NCI-H345 treated with DMSO at 0.1 percent for 48 hours (cell line): Measurements from ENCODE around the gene GAK.

Experiments used
- DNase-seq: peaks from one replicate; lab custom pipeline; 2025; ENCODE audit not compliant: unreplicated experiment; lab: John Stamatoyannopoulos, UW

The GAK gene

DNA sequence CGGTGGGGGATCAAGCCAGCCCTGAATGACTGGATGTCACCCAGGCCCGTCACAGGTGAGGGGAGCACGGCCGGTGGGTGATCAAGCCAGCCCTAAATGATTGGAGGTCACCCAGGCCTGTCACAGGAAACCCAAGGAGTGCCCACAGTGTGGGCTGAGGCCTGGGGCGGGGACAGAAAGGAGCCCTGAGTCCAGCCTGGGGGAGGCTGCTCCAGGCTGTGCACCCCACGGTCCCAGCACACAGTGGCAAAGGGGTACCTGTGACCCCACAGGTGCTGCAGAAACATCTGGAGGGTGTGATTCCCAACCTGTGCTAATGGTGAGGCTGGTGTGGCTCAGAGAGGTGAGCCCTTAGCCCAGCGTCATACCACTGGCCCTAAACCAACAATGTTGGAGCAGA lies 100.0 kb downstream of the GAK start:
- DNase-seq: no peak

DNA sequence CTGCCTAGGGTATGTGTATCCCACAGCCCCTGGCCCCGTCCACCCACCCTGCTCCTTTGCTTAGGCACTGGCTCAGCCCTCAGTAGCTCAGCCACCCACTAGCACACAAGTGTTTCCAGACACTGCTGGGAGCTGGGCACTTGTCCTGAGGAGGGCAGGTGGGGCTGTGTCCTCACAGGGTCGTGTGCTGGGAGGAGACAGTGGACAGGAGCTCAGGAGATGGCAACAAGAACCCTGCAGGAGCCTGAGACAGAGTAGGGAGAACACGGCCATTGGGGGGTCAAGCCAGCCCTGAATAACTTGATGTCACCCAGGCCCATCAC lies 100.7 kb downstream of the GAK start:
- no peak for DNase-seq

DNA sequence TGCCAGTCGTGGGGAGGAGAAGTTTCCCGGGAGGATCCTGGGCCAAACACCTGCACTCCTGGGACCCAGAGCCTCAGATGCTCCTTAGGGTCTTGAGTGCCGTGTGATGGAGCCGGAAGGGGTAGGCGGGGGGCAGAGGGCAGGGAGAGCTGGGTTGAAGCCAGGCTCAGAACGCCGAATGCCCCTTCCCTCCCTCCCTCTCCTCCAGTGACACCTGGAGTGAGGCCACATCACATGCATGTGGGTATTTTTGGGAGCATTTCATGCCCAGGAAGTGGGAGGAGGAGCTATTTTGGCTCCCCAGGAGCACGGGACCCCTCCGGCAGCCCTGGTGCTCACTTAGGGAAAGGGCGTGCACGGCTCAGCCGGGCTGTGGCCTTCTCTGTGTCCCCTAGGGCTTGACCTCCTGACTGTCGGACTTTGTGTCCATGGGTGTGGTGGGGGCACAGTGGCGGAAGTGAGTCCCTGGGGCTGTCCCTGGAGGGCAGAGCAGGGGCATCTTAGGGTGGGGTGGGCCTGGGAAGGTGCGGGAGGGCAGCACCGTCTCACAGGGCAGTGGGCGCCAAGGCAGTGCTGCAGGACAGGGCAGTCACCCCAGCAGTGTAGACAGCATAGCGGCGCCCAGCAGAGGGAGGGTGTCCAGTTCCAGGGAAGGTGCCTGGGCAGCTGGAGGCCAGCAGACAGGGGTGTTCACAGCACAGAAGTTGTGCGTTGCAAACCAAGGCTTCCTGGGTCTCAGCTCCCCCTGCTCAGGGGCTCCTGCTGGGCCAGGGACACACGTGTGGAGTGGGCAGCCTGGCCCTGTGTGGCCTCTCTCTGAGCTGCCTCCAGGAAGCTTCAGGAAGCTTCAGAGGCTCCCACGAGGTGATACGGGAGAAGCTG lies 101.3 kb downstream of the GAK start:
- no peak for DNase-seq

DNA sequence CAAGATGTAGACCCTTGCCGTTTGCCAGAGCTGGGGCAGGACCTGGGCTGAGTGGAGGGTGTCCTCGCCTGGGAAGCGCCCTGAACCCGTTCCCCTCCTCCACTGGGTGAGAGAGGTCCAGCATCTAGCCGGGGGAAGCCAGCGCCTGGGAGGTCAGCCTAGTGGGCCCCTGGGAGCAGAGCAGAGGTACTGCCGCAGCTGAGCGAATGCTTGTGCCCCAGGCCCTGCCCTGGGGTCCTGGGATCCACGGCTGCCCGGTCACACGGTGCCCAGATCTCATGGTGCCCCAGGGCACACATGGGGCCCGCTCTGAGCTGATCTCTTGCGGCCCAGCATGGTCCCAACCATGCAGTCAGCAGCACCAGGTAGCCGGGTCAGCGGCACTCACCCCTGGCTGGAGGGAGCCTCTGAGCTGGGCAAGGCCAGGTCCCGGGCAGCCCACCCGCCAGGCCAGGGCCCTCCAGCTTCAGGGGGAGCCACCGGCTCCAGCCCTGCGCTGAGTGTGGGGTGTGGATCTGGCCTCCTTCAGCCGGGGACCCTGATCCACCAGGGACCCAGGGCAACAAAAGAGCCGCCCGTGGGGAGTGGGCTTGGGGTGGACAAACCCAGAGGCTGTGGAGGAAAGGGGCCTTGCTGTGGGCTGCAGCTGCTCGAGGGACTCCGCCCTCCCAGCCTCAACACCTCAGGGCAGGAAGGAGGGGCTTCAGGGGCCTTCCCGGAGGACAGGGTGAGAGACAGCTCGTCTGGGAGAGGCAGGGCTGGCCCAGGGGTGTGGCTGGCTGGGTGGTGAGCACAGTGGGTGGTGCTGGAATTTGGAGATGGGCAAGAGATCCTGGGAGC lies 102.1 kb downstream of the GAK start:
- no peak for DNase-seq

DNA sequence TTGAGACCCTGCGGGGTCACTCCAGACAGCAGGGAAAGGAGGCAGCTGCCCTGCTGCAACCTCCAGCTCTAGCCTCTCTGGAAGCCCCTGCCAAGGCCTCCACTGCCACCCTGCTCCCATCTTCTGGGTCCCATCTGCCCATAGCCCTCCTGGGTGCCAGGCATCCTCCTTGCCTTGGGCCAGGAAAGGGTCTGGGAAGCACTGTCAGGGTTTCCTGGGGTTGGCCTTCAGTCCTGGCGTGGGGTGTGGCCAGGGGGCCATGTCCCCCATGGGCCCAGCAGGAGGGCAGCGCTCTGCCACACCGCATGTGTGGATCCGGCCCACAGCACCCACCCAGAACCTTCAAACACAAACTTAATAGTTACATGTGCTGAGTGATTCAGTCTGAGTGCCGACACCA lies 102.8 kb downstream of the GAK start:
- DNase-seq: no peak

DNA sequence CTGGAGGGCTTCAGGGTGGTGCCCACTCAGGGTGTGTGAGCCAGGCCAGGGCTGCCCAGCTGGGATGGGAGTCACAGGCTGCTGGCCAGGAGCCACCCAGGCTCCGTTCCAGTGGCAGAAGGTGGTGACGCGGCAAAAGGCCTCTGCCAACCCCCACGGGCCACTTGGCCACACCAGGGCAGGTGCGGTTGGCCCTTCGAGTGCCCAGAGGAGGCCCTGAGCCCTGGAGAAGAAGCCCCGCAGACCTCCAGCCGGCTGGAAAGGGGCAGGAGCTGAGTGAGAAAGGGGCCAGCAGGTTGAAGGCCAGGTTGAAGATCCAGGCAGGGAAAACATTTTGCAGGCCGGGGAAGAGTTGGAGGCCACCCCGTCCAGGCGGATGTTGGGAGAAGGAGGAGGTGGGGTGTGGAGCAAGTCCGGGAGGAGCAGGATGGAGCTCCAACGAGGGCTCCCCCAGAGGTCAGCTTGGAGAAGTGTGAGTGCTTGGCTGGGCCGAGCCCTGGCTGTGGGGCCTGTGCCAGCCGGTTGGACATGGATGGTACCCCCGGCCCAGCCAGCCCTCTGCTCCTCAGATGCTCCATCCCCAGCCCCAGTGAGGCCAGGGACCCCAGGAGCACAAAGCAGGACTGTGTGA lies 103.4 kb downstream of the GAK start:
- no peak for DNase-seq

DNA sequence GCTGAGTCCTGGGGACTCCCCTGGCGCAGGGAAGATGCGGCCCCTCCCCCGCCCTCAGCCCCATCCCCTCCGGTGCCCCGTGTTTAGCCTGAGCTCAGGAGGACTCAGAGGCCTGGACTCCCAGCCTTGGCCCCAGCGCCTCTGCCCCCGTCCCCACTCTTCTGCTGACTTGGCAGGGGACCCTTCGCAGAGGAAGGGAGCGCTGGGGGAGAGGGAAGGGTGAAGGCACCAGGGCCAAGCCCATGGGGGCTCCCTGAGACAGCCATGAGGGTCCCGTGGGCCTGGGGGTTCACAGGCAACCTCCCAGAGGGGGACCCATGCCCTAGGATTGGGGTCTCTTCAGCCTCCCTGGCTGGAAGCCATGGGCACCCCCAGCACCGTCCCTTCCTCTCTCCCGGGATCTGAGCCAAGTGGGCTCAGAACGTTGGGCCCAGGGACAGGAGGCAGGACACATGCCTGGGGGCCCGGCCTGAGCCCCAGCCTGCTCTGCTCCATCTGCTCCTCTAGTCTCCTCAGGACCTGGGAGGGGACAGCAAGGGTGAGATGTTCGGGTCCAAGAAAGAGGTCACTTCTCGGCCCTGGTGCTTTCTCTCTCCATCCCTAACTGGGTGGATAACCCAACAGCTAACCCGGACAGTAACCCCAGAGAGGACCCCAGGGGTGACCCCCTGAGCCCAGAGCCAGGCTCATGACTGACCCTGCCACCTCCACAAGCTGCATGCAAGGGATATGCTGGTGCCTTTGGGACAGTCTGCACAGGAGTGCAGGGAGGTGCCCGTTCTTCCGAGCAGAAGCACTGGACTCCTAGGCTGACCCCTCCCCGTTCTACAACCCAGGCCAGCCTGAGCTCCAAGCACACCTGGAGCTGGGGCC lies 104.7 kb downstream of the GAK start:
- DNase-seq: no peak

DNA sequence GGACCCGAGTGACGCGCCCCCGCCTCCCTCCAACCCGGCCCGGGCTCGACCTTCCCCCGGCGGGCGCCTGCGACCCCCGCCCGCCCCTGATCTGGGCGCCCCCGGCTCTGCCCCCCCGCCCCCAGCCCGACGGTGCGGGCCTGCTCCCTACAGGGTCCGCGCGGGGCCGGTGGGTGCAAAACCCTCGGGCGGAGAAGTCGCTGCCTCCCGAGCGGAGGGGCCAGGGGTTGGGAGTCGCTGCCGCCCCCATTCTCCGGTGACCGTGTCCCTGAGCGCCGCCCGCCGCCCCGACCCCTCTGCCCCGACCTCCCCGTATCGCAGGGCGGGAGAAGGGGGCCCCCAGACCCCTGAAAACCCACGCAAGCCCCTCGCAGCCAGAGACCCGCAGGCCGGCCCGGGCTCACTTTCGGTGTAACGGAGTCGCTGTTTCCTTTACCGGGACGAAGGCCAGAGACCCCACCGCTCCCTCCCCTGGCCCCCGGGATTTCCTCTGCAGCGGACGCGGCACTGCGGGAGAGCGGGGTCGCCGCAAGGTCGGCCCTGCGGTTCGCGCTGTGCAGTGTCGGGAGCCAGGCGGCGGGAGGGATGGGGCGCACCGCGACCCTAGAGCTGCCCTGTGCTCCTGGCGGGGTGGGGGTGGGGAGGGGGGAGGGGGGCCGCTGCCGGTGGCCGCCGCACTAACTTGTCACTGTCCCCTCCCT lies 105.5 kb downstream of the GAK start:
- DNase-seq: no peak

DNA sequence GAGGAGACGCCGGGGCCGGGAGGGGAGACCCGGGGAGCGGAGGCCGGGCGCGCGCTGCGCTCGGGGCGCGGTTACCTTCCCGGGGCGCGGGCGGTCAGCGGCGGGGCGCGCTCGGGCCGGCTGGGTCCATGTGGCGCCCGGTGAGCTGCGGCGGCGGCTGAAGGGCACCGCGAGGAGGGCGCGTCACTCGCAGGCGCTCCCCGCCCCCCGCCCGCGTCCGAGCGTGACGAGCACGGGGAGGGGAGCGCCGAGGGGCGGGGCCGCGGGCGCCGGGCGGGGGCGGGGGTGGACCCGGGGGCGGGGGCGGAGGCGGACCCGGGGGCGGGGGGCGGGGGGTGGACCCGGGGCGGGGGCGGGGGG lies 106.2 kb downstream of the GAK start, which contains the start of gene CPLX1:
Gene CPLX1, minus strand, starts transcription at position 159 of the 360 bp plus-strand sequence. CDS start 1,607 bp downstream, outside the sequence.
- DNase-seq: no peak

DNA sequence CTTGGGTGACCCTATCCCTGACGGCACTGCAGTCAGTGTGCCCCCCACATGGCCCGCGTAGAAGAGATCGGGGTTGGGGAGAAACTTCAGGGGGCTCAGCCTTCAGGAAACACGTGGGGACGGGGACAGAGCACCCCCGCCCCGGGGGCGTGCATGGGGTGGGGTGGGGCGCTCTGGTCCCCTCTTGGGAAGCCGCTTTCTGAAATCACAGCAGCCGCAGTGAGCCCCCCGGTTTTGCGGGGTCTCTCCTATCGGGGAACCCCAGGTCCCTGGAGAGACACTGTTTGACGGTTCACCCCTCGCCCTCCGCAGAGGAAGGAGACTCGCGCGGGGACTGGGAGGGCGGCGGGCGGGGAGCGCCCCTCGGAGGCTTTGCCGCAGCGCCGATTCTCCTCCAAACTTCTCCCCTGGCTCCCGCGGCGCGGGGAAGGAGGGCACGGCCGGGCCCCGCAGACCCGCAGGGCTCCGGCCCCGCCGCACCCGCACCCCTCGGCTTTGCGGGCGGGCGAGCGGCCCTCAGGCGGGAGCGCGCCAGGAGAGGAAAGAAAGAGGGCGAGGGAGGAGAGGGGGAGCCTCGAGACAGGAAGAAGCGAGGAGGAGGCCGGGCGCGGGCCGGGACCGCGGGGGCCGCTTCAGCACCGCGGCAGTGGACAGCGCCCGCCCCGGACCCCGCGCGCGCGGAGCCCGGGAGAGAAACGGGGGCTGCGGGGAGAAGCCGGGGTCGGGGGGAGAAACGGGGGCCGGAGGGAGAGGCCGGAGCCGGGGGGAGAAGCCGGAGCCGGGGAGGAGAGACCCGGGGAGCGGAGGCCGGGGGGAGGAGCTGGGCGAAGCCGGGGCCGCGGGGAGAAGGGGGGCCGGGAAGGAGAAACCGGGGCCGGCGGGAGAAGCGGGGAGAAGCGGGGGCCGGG lies 106.8 kb downstream of the GAK start:
- DNase-seq: no peak

DNA sequence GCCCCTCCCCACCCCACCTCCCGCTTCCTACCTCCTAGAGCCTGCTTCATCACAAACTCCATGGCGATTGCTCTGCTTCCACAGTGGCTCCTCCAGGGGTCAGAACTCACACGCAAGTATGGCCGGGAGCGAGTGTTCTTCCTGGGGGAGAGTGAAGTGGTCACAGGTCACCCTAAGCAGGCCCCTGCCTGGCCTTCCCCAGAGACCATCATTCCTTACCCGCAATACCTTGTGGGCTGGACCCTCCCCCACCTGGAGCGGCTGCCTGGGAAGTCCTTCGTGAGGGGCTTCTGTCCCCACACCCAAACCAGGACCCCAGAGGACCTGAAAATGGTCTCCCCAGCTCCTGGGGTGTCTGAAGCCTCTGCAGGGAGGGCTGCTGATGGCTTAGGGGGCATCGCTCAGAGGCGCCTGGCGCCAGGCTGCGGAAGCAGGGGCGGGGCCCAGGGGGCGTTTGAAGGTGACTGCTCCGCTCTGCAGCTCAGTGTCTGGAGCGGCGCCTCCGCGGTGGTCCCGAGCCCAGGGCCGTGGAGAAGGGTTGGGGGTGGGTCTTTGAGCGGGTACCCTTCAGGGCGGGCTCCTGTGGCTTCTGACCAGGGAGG lies 107.6 kb downstream of the GAK start:
- DNase-seq: no peak

DNA sequence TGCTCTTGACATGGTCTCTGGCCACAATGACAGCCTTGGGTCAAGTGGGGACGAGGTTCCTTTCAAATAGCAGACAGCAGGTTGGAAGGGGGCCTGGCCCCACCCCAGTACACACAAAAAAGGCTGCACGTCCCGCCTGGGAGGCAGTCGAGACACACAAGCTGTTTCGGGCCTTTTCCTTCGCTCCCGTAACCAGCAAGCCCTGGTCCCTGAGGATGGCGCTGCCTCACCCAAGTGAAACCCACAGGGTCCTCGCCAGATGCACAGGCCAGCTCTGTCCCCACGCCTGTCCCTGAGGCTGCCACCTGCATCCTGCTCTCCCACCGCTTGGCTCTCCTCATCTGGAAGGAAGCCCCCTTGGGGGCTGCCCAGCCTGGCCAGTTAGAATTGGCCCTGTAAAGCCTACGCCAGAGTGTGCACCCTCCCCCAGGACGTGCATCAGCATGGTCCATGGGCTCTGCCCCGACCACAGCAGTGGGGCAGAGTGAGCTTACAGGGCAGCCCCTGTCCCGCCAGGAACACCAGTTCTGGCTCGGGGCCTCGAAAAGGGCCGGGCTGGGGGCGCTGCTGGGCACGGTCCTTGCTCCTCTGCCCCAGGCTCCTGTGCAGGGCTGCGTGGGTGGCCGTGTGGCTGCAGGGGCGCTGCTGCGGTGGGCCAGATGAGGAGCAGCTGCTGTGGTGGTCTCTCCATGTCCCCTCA lies 108.2 kb downstream of the GAK start:
- no peak for DNase-seq

DNA sequence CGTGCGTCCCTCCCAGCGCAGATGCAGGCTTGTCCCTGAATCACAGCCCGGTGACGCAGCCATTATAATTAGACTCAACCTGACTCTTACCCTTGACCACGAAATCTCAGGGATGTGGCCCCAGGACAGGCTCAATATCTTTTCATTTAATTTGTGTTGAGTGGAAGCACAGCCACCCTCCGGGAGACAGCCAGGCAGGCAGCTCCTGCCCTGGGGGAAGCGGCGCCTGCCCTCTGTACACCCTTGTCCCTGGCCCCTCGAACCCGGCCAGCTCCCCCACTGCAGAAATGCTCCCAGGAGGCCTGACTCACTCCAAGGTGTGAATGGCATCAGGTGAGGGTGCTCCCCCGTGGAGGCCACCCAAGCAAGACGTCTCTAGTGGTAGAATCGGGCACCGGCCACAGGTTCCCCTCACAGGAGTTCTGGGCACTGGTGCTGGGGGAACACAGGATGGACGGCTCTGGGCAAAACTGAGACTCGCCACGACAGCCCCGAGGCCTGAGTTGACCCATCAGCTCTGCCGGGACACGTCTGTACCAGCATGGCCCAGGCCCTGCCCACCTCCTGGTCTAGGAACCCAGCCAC lies 108.8 kb downstream of the GAK start:
- DNase-seq: no peak

DNA sequence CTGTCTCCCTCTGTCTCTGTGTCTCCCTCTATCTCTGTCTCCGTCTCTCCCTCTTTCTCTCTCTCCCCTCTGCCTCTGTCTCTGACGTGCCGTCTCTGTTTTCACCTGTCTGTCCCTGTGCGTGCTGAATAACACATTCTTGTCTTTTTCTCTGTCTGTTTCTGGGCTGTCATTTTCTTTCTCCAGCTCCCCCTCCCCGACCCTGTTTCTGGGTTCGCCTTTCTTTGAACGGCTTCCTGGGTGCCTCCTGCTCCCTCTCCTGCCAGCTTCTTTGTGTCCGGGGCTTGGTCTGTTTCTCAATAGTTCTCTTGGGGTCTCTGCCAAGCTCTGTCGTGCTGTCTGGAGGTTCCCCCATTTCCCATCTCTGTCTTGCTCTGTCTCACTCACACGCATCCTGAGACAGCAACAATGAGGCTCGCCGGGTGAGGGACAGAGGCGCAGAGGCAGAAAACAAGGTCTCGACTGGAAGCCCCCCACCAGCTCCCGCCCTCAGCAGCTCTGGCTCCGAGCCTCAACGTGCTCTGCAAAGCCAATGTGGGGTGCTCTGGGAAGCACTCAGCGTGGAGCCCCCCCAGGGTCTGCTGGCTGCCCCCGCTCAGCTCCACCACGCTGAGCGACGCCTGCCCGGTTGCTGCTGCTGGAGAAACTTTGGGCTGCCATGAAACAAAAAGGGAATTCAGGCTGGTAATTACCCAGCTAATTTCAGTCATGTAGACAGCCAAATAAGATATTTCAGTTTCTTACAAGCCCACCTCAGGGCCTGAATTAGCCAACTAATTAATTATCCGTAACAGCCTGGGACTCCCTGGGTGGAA lies 109.5 kb downstream of the GAK start:
- DNase-seq: no peak

DNA sequence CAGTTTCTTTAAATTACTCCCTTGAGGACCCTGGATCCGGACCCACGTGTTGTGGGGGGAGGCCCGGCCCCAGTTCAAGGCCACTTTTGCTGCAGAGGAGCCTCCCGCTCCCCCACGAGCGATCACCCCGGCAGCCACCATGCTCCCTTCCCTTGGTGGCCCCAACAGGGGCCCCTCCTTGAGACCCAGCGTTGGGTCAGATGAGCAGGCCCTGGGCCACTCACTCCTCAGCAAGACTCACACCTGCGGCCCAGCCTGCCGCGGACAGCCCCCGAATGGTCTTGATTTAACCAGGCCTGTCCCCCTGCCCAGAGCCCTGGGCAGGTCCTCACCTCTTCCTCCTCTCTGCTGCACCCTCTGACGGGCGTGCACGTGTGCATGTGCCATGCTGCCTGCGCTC lies 110.5 kb downstream of the GAK start:
- no peak for DNase-seq

DNA sequence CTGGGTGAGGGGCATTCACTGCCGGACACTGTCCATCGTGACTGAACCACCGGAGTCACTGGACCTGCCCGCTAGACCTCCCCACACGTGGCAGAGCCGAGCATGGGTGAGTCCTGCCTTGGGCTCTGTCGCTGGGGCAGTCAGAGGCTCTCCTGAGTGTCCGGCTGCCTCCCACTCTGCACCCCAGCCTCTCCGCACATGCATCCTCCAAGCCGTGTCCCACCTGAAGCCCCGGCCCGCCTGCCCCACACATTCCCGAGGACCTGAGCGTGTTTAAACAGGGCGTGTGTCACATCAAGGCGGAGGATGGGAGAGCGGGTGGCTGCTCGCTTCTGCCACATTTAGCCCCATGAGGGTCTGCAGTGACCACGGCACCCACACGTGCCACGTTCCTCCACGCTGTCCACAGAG lies 110.9 kb downstream of the GAK start:
- DNase-seq: no peak
